Liver (tissue), 3 donors: Measurements from ENCODE around the gene FOXL1.

Experiments used
- EGR1 ChIP-seq, 2 donors: IDR thresholded peaks; 2 replicates each; pipeline ENCODE4 v1.6.1; 2016 to 2018; ENCODE audit warnings: antibody characterized with exemption in 2 of 2, low read depth in 2 of 2
- RXRA ChIP-seq, 2 donors: IDR thresholded peaks; 2 replicates each; pipeline ENCODE4 v1.6.1; 2017 to 2018; ENCODE audit warnings: antibody characterized with exemption in 2 of 2, mild to moderate bottlenecking in 1 of 2
- TAF1 ChIP-seq: conservative IDR thresholded peaks from 2 replicates; pipeline ENCODE4 v1.6.1; 2016; ENCODE audit warnings: antibody characterized with exemption, mild to moderate bottlenecking
- YY1 ChIP-seq: IDR thresholded peaks from 2 replicates; pipeline ENCODE4 v1.6.1; 2016; ENCODE audit warnings: antibody characterized with exemption, mild to moderate bottlenecking
- TF ChIP-seq, protein P1 (sequence below): fragments of 150-350 bp; IDR thresholded peaks from 2 replicates; pipeline ENCODE4 v1.5.1; 2017; ENCODE audit warnings: improper control_type of control experiment, low read depth, low read length; ENCODE audit not compliant: missing input control
- TF ChIP-seq, protein P2 (sequence below): IDR thresholded peaks from 2 replicates; pipeline ENCODE4 v1.6.1; 2016; ENCODE audit warnings: antibody characterized with exemption
- TF ChIP-seq, protein P3 (sequence below): IDR thresholded peaks from 2 replicates; pipeline ENCODE4 v1.6.1; 2016; ENCODE audit warnings: antibody characterized with exemption, mild to moderate bottlenecking
- donor health status: healthy.
- donor health status: healthy.

DNA sequence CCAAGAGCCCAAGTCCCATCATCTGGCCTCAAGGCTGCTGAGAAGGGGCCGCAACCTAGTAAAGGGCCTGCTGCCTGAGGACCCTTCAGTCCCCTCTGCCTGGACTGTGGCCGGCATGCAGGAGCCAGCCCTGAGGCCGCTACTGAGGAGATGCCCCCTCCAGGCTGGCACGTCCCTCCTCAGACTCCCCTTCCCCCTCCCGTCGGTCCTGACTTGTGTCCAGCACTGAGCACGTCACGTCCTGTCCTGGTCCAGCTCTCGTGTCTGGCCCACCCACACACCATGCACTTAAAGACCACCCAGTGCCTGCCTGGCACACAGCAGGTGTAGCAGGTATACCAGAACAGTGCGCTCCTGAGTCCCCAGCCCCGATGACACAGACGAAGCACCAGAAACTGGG lies 32.9 kb upstream of the FOXL1 start:
- TF ChIP-seq TAF1: no peak
- TF ChIP-seq, protein P1, sequence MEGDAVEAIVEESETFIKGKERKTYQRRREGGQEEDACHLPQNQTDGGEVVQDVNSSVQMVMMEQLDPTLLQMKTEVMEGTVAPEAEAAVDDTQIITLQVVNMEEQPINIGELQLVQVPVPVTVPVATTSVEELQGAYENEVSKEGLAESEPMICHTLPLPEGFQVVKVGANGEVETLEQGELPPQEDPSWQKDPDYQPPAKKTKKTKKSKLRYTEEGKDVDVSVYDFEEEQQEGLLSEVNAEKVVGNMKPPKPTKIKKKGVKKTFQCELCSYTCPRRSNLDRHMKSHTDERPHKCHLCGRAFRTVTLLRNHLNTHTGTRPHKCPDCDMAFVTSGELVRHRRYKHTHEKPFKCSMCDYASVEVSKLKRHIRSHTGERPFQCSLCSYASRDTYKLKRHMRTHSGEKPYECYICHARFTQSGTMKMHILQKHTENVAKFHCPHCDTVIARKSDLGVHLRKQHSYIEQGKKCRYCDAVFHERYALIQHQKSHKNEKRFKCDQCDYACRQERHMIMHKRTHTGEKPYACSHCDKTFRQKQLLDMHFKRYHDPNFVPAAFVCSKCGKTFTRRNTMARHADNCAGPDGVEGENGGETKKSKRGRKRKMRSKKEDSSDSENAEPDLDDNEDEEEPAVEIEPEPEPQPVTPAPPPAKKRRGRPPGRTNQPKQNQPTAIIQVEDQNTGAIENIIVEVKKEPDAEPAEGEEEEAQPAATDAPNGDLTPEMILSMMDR: no peak
- TF ChIP-seq, protein P2, sequence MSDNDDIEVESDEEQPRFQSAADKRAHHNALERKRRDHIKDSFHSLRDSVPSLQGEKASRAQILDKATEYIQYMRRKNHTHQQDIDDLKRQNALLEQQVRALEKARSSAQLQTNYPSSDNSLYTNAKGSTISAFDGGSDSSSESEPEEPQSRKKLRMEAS: no peak
- no peak for TF ChIP-seq EGR1 (IDR thresholded peaks at IDR 0.05; ENCODE audit: low read depth in 2 of 2)
- TF ChIP-seq RXRA (IDR thresholded peaks at IDR 0.05): no peak
- TF ChIP-seq YY1: no peak
- TF ChIP-seq, protein P3, sequence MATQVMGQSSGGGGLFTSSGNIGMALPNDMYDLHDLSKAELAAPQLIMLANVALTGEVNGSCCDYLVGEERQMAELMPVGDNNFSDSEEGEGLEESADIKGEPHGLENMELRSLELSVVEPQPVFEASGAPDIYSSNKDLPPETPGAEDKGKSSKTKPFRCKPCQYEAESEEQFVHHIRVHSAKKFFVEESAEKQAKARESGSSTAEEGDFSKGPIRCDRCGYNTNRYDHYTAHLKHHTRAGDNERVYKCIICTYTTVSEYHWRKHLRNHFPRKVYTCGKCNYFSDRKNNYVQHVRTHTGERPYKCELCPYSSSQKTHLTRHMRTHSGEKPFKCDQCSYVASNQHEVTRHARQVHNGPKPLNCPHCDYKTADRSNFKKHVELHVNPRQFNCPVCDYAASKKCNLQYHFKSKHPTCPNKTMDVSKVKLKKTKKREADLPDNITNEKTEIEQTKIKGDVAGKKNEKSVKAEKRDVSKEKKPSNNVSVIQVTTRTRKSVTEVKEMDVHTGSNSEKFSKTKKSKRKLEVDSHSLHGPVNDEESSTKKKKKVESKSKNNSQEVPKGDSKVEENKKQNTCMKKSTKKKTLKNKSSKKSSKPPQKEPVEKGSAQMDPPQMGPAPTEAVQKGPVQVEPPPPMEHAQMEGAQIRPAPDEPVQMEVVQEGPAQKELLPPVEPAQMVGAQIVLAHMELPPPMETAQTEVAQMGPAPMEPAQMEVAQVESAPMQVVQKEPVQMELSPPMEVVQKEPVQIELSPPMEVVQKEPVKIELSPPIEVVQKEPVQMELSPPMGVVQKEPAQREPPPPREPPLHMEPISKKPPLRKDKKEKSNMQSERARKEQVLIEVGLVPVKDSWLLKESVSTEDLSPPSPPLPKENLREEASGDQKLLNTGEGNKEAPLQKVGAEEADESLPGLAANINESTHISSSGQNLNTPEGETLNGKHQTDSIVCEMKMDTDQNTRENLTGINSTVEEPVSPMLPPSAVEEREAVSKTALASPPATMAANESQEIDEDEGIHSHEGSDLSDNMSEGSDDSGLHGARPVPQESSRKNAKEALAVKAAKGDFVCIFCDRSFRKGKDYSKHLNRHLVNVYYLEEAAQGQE: no peak
